Measurements from ENCODE around the gene WNT8A.
"Not testable (repeated sequence)": the region's sequence is repeated elsewhere in the genome, so short reads cannot be mapped to it uniquely, and the experiment has no call there.

The WNT8A gene, protein sequence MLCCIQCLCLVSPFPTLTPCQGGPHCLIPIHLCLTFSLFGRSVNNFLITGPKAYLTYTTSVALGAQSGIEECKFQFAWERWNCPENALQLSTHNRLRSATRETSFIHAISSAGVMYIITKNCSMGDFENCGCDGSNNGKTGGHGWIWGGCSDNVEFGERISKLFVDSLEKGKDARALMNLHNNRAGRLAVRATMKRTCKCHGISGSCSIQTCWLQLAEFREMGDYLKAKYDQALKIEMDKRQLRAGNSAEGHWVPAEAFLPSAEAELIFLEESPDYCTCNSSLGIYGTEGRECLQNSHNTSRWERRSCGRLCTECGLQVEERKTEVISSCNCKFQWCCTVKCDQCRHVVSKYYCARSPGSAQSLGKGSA

DNA sequence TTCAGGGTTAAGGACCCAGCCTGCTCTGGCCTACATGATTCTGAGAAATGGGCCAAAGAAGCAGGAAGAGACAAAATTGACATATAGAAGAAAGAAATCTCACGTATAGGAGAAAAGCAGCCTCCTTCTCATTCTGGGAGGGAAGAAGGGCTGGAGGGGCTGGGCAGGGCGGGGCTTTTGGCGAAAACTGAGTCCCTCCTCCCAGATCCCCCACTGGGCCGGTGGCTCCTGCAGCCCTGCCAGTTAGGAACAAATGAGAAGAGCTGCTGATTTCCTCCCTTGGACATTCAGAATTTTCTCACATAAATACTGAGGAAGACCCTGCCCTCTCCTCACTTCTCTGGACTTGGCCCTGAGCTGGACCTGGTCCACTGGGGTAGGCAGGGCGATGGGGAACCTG, at the start of gene WNT8A:
Gene WNT8A, plus strand, starts transcription at position 332 of the 400 bp plus-strand sequence. CDS start 95 bp downstream, outside the sequence.
- DNase-seq: no peak

DNA sequence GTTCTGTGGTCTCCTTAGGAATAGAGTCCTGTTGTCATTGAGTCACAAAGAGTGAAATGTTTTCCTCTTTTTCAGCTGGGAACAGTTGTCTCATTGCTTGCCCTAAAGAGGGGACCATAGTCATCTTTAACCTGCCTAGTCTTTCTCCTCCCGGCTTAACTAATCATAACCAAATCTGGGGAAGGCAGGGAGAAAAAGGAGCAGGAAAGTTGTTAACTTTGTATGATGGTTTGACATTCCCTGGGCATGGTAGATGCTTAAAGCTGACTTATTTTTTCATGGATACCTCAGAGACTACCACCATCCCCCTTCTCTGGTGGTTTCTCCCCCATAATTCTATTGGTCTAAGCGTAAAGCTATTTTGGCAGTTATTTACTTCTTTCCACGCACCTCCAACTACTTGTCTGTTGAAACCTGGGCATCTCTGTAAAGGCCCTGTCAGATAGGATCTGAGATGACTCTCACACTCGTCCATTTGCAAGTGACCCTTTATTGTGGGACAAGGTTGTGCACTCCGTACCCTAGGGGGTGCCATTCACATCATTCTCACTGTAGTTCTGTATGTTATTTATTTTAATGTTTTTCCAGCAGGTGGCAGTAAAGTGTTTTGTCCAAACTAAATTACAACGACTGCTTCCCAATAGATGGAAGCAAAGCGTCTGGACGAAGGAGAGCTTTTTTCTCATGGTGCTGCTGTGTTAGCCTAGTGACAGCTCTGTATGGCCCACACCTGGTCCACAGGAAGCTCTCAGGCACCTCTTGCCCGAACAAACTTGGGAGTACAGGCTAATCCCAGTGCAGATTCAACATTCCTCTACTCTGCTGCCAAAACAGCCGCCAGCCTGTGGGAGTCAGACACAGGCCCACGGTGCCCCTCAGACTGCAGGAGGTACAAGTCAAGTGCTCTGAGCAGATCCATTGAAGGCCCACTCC, 48.0 kb upstream of the WNT8A start:
- DNase-seq: peak; percentile 41

DNA sequence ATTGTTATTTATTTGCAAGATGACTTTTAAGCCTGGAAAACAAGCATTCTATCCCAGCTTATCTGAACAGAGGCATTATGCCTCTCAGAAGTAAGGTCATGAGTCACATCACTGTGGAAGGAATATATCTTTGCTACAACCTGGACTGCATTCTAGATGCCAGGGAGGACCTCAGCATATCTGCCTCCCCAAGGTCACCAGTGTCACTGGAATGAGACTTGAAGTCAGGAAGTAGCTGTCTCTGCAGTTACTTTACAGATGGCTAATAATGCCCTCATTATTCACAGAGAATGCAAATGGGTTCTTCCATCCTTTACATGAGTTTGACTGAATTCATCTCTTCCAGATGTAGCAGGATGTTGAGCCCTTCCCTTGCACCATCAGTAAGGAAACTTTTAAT, 46.6 kb upstream of the WNT8A start:
- no peak for DNase-seq

DNA sequence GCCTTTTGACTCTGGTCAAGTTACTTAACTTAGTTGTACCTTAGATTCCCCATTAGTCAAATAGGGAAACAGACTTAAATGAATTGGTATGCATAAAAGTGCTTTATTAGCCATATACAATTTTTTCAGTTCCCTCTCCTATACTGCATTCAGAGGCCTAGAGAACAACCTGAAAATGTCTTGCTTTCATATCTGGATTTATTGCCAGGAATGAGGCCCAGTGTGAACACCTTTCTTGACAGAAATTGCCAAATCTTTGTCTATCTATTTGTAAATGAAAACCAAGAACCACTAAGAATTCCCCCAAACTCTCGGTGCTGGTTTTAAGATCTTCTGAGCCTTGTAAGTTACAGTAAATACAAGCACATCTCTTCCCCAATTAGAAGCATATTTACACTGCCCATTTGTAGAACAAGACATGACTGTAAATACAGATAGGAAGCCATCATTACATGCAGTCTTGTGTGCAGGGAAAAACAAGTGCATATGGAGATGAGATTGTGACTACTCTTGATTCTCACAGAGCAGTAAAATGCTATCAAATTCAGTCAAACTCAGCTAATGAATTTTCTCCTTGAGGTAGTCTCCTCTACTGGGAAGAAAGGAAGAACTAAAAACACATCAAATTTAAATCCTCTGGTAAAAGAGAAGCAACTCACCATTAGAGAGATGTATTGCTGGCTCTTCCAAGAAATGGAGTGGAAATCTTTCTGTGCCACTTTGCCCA, 45.8 kb upstream of the WNT8A start:
- no peak for DNase-seq

DNA sequence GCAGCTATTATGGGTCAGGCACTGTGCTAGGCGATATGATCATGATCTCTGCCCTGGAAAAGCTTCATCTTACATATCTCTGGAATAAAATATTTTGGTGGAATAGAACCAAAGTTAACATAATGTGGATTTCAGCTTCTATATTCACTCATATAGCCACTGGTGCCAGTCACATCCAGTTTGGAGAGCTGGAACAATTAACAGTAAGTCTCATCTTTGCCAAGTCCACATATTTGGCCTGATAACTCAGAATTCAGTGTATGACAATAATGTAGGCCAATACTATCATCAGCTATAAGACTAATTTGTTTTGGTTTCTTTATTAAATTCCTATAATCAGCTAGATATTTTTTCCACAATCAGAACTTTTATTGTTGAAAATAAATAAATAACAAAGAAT, 45.0 kb upstream of the WNT8A start:
- no peak for DNase-seq

DNA sequence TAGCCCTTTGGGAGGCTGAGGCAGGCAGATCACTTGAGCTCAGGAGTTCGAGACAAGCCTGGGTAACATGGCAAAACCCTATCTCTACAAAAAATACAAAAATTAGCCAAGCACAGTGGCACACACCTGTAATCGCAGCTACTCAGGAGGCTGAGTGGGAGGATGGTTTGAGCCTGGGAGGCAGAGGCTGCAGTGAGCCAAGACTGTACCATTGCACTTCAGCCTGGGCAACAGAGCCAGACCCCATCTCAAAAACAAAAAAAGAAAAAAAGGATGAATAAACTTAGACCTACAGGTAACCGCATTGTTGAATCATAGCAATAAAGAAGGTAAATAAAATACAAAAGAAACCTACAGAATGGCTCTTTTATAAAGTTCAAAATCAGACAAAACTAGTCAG, 38.5 kb upstream of the WNT8A start:
- not testable (repeated sequence) for DNase-seq

DNA sequence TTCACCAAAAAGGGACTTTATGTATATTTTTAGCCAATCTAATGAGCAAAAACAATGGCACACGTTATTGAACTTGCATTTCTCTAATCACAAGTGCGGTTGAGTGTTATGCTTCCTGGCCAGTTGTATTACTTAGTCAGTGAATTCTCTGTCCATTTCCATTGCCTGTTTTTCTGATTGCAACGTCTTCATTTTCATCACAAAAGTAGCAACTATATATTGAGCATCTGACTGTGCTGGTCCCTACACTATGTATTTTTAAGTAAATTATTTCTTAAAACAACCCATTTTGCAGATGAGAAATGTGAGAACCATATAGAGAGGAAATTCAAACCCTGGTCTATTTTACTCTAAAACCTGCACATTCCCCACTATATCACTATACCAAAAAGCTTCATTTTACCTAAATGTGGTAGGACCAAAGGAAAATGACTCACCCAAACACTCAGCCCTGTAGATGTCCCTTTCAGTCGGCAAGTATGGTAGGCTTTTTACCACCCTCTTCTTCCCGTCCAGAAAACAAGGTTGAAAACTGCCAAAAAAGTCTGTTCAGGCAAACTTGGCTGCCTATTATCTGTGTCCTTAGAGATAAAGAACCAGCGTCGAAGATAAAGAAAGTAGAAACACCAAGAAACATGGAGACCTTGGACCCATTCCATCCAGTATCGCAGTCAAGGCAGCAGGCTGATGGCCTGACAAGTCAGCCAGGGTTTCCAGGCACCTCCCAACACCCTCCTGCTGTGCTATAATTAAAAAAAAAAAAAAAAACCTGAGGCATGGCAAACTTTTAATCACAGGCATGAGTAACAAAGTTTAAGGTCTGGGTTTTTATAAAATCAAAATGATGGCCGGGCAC, 32.2 kb upstream of the WNT8A start:
- no peak for DNase-seq

DNA sequence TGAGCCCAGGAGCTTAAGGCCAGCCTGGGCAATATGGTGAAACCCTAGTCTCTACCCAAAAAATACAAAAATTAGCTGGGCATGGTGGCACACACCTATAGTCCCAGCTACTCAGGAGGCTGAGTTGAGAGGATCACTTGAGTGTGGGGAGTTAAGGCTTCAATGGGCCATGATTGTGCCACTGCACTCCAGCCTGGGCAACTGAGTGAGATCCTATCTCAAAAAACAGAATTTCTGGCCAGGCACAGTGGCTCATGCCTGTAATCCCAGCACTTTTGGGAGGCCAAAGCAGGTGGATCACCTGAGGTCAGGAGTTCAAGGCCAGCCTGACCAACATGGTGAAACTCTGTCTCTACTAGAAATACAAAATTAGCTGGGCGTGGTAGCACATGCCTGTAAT, 31.1 kb upstream of the WNT8A start:
- not testable (repeated sequence) for DNase-seq

DNA sequence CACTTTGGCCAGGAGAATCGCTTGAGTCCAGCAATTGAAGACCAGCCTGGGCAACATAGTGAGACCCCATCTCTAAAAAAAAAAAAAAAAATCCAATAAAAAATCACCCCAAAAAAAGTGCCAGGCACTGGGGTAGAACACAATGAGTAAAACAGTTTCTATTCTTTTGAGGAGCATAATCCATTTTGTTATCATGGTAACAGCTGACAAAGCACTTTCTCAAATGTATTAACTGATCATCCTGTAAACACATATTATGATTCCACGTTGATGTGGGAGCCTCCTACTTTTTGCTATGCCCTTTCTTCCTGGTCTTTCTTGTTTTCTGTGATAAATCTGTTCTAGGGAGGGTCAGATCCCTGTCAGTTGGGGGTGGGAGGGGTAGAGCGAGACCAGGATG, 30.3 kb upstream of the WNT8A start:
- DNase-seq: no peak

DNA sequence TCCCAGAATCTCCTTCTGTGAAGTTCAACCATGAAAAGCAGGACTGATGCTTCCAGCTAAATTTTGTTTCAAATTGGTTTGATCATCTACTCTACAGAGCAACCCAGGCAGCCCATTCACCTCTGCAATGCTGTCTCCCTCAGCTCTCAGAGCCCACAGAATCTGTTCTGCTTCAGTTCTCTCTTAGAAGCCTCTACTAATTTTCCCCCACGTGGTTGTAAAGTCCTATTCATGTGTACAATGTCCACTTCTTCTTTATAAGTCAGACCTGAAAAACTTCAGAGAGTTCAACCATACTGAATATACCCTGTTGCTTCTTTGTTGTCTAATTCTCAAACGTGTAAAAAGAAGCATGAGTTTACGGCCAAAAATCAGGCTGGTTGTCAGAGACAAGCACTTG, 29.6 kb upstream of the WNT8A start:
- DNase-seq: no peak

DNA sequence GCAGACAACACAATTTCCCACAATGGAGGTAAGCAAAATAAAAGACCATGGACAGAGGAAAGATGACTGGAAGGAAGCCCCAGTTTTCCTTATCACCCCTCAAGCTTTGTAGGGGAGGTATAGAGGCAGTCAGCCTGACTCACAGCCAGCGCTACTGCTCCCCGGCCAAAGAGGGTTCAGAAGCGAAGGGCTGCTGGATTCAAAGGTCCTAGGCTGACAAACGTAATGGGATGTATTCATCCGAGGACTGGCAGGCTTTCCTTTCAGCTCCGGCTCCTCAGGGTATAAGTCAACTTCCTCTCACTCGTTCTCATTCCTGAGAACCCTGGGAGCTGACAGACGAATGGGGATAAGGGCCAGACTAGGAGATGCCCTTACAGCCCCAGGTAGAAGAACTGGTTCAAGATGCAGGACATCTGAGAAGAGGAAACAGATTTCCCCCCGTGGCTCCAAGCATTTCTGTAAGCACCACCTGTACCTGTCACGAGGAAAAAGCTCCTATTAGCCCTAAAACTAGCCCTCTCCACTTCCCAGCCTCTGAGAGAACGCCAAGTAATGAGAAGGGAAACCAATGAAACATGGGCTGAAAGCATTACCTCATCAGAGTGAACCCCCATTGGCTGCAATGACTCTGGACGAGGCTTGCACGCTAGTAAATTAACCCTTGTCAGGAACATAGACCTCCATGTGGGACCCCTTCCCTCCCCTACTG, 28.8 kb upstream of the WNT8A start:
- no peak for DNase-seq

DNA sequence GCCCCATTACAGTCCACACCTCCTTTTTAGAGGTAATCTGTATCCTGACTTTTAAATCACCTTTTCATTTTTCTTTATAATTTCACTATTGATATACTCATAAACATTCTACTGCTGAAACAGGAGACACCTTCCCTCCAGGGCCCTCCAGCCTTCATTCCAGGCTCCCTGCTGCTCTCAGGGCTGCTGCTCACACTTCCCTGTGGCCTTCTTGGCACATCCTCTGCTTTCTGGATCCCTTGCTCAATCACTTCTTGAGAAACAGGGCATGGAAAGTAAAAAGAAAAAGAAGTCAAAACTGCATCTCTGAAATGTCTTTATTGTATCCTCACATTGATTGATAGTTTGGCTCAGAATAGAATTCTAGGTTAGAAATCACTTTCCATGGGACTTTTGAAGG, 19.3 kb upstream of the WNT8A start:
- DNase-seq: no peak

DNA sequence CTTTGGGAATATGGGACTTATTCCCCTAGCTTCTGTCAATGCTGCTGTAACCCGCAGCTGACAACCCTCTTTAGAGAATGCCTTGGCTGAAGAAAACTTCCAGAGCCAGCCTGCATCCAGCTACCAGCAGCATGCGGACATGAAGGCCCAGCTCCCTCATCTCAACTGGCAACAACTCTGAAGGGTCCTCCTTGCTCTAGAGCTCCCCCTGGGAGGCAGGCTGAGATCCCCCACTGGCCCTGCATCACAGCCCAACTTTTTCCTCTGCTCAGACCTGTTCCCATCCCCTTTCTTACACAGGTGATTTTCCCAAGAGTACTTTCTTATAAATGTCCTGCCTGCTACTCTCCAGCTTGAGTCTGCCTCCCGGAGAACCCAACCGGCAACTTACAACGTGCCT, 18.7 kb upstream of the WNT8A start:
- DNase-seq: no peak

DNA sequence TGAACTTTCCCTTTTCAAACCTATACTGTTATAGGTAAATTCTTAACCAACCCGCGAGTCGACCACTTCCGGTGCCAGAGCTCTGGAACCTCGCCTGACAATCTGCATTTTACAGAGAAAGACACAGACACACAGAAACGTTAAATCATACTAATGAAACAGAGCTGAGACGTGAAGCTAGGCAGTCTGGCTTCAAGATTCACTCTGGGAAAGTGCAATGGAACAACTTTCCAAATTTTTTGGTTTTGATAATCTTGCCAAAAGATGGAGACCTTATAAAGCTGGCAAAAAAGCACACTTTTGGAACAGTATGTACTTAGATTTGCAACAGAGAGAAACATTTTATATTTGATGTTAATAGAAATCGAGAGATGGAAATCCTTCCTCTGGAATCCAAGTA, 15.9 kb upstream of the WNT8A start:
- DNase-seq: no peak

DNA sequence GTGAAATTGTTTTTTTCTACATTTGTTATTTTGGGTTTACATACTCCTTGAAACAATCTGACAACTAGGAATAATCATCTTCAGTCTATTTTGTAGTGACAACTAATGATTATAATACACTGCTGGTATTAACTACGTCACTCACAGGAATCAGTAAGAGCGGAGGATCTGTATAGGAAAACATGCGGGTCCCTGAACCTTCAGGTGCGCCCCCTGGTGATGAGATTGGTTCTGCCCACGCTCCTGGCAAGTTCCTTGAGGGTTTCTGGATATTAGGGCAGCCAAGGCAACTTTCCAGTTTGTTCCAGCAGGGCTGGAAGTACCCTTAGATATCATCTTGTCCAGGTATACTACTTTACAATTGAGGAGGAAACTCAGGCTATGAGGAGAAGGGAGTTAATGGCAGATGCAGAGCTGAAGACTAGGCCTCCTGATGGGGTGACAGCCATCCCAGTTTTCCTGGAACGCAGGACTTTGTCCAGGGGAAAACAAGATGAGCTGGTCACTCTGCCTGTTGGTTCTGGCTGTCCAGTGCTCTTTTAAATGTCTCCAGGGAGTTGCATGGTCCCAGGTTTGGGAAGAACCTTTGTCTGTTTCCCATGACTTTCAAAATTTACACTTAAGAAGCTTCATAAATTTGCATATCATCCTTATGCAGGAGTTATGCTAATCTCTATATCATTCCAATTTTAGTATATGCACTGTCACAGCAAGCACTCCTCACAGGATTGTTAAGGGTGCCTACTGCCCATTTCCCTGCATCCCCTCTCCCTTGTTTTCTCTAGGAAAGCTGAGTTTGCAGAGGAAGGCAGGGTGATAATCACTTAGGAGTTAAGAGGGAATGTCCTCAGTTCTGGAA, 14.9 kb upstream of the WNT8A start:
- DNase-seq: peak; percentile 2

DNA sequence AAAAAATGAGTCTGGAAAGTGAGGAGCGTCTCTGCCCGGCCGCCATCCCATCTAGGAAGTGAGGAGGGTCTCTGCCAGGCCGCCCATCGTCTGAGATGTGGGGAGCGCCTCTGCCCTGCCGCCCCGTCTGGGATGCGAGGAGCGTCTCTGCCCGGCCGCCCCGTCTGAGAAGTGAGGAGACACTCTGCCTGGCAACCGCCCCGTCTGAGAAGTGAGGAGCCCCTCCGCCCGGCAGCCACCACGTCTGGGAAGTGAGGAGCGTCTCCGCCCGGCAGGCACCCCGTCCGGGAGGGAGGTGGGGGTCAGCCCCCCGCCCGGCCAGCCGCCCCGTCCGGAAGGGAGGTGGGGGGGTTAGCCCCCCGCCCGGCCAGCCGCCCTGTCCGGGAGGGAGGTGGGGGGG, 13.8 kb upstream of the WNT8A start:
- not testable (repeated sequence) for DNase-seq

DNA sequence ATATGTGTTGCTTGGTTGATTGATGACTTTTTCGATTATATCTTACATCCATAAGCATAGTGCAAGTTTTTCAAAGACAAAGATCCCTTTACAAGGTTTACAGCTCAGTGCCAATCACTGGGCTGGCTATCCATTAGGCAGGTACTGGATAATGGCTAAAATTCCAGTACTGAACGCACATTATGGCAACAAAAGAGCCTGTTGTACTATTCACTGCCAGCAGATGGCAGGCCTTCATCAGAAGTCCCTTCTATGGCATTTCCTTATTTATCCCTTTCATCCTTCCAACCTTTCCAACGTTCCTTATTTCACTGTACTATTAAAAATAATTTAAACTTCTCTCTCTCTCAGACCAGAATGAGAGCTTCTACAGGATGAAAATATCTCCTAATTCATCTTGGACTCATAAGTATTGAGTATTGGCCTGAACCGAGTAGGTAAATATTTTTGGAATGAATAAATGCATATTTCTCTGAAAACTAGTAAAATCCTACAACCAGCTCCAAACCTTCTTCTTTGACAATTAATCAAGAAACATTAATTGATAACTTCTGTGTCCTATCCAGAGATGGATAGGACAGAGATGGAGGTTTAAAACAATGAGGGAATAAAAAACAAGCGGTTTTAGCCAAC, 6.7 kb upstream of the WNT8A start:
- DNase-seq: no peak

DNA sequence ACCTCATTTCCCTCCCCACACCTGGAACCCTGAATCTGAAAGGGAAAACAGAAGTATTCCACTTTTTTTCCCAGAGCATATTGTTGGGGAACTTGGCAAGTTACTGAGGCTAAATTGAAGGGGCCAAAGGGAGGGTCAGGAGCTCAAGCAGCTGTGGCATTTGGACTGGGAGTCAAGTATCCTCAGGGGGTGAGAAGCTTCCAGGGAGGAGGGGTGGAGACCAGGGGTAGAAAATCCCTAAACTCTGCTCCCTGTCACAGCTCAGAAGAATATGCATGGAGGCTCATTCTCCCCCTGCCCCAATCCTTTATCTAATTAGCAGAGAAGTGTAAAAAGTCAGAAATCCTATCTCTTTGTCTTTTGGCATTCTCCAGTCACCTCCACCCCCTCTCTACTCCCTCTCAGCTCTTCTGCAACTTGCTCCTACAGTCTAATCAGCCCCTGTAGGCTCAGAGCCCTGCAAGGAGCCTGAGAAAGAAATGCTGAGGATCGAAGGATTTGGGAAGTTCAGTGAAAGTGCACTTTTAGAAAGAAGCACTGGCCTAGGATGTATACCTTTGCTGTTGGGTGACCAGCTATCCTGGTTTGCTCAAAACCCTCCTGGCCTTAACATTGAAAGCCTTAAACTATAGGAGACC, 5.7 kb upstream of the WNT8A start:
- no peak for DNase-seq

DNA sequence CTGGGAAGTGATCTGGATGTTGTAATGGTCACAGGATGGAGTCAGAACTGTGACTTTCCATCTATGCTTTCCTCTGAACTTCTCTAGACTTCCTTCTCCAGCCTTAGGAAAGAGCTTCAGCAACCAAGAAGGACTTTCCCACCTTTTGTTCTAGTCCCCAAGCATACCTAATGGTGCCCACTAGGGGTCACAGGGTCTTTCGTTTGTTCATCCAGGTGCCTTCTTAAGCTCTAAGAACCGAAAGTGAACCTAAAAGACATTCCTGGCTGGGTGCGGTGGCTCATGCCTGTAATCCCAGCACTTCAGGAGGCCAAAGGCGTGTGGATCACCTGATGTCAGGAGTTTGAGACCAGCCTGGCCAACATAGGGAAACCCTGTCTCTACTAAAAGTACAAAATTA, 1.8 kb upstream of the WNT8A start:
- DNase-seq: no peak

DNA sequence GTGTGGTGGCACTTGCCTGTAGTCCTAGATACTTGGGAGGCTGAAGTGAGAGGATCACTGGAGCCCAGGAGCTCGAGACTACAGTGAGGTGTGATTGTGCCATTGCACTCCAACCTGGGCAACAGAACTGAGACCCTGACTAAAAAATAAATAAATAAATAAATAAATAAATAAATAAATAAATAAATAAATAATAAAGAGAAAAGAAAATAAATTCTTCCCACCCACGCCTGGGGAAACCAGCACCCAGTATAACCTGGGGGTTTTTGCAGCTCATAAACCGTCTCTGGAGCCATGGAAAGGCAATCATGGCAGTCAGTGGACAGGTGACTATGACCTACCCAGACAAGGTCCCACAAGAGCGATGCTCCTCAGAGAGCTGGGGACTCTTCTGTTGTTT, 7.9 kb downstream of the WNT8A start:
- no peak for DNase-seq

Measured in GF-D8 (cell line).